A673 (cell line): ENCODE data around the gene PLAA. TPM values are rescaled to one million over a fixed set of nuclear protein-coding genes. Genes with fewer than 3 reads are reported as not detected.

ENCODE experiments used
- BruUV-seq: library from RNA; stranded (reverse); fragments of 400-500 nt; replicated peaks from 2 replicates; lab custom pipeline; 2021; lab: Mats Ljungman, UMichigan
- CTCF ChIA-PET: fragments of 300-600 bp; sonication (Branson Sonifier 250); formaldehyde crosslinking; loops from one replicate; lab custom pipeline; 2022; ENCODE audit warnings: antibody characterized with exemption; lab: Charles Lee
- POLR2A ChIA-PET: fragments of 300-600 bp; sonication (Branson Sonifier 250); formaldehyde crosslinking; loops from one replicate; lab custom pipeline; 2022; ENCODE audit warnings: antibody characterized with exemption; ENCODE audit not compliant: low non-redundant PET; lab: Charles Lee
- DNase-seq: peaks from one replicate; pipeline ENCODE4 v3.0.0-alpha.2; 2015; ENCODE audit warnings: low spot score
- H3K27ac ChIP-seq: fragments of 200-600 bp; sonication (generic); 2 replicates; pipeline ENCODE4 v1.5.1; 2016; ENCODE audit warnings: mixed run types, low read depth, mild to moderate bottlenecking, mixed read lengths, antibody characterized with exemption, low read length; ENCODE audit not compliant: poor library complexity, severe bottlenecking
- H3K27me3 ChIP-seq: fragments of 200-600 bp; sonication (generic); replicated peaks from 2 replicates; pipeline ENCODE4 v1.6.1; 2017; ENCODE audit warnings: mixed run types, low read depth, mild to moderate bottlenecking, mixed read lengths, antibody characterized with exemption, low read length; ENCODE audit not compliant: insufficient read depth, poor library complexity
- H3K36me3 ChIP-seq: fragments of 200-600 bp; sonication (generic); 2 replicates; pipeline ENCODE4 v1.6.1; 2016; ENCODE audit warnings: mixed run types, mild to moderate bottlenecking, mixed read lengths, antibody characterized with exemption, low read length; ENCODE audit not compliant: insufficient read depth, poor library complexity, severe bottlenecking
- H3K4me1 ChIP-seq: fragments of 200-600 bp; sonication (generic); 2 replicates; pipeline ENCODE4 v1.6.1; 2017; ENCODE audit warnings: mixed run types, mild to moderate bottlenecking, mixed read lengths, antibody characterized with exemption, low read length; ENCODE audit not compliant: insufficient read depth, poor library complexity, severe bottlenecking
- H3K4me3 ChIP-seq: fragments of 200-600 bp; sonication (generic); 2 replicates; pipeline ENCODE4 v1.5.1; 2016; ENCODE audit warnings: low read depth, mixed run types, mild to moderate bottlenecking, mixed read lengths, low read length; ENCODE audit not compliant: poor library complexity, severe bottlenecking
- H3K9me3 ChIP-seq: fragments of 200-600 bp; sonication (generic); 2 replicates; pipeline ENCODE4 v1.6.1; 2016; ENCODE audit warnings: mixed run types, low read depth, mild to moderate bottlenecking, mixed read lengths, antibody characterized with exemption, low read length; ENCODE audit not compliant: poor library complexity, severe bottlenecking
- EZH2 ChIP-seq: fragments of 200-600 bp; sonication (generic); IDR thresholded peaks from 2 replicates; pipeline ENCODE4 v1.6.1; 2017; ENCODE audit warnings: borderline replicate concordance, low read depth, mild to moderate bottlenecking, mixed read lengths, antibody characterized with exemption, low read length; ENCODE audit not compliant: poor library complexity, severe bottlenecking
- intact Hi-C: fragments of 100-400 bp; cut with micrococcal nuclease; formaldehyde crosslinking; loops from one replicate; pipeline ENCODE4 v1.10.0; 2022; ENCODE audit not compliant: unreplicated experiment
- total RNA-seq: library from RNA; stranded (reverse); gene quantifications from 2 replicates; pipeline ENCODE4 v1.2.3, GENCODE V29; 2021
- TF ChIP-seq, protein P1 (sequence below): fragments of 300-800, 200-600 bp; sonication (generic); conservative IDR thresholded peaks from 2 replicates; pipeline ENCODE4 v1.5.1; 2017; ENCODE audit warnings: low read depth, mild to moderate bottlenecking, antibody characterized with exemption, low read length, moderate library complexity, mixed read lengths

PLAA gene
- total RNA-seq, 1 experiment from 2014 or later = 36.4 TPM

DNA sequence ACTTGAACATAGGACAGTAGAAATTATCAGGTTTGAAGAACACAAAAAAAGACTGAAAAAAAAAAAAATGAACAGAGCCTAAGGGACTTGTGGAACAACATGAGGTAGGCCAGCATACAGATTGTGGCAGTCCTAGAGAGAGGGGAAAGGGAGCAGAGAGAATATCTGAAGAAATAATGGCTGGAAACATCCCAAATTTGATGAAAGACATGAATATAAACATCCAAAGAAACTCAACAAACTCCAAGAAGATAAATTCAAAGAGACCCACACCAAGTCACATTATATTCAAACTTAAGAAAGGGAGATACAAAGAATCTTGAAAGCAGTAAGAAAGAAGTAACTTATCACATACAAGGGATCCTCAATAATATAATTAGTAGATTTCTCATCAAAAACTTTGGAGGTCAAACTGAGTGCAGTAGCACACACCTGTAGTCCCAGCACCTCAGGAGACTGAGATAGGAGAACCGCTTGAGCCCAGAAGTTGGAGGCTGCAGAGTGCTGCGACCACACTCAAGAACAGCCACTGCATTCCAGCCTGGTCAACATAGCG lies 9.1 kb downstream of the PLAA start:
- H3K27ac ChIP-seq = no peak overlapping the region
- peaks cover 3% of the 10 kb centered on the region for H3K36me3 ChIP-seq
- TF ChIP-seq, protein P1, sequence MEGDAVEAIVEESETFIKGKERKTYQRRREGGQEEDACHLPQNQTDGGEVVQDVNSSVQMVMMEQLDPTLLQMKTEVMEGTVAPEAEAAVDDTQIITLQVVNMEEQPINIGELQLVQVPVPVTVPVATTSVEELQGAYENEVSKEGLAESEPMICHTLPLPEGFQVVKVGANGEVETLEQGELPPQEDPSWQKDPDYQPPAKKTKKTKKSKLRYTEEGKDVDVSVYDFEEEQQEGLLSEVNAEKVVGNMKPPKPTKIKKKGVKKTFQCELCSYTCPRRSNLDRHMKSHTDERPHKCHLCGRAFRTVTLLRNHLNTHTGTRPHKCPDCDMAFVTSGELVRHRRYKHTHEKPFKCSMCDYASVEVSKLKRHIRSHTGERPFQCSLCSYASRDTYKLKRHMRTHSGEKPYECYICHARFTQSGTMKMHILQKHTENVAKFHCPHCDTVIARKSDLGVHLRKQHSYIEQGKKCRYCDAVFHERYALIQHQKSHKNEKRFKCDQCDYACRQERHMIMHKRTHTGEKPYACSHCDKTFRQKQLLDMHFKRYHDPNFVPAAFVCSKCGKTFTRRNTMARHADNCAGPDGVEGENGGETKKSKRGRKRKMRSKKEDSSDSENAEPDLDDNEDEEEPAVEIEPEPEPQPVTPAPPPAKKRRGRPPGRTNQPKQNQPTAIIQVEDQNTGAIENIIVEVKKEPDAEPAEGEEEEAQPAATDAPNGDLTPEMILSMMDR = no peak
- TF ChIP-seq EZH2 = no peak
- CTCF ChIA-PET = no interaction called here
- H3K4me3 ChIP-seq = no peak overlapping the region
- no TSS peak for BruUV-seq
- H3K9me3 ChIP-seq = peaks cover 12% of the 10 kb centered on the region
- no peak for DNase-seq
- intact Hi-C loops = no loop called here
- POLR2A ChIA-PET = no interaction called here
- H3K27me3 ChIP-seq = no peaks in the 10 kb centered on the region
- H3K4me1 ChIP-seq = peaks cover 11% of the 10 kb centered on the region

DNA sequence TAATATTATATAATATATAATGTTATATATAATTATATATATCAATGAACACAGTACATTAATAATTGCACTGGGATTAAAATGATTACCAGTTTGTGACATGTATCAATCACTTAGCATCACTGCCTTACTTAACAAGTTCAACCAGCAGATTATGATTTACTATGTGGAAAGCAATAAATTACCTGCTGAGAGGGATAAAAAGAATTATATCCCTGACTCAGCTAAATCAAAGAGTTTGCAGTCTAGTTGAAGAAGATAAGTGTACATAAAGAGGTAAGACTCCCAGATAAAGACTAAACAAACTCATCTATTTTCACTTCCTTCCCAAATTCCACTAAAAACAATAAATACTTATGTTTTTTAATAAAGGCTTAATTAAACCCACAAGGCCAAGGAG lies 11.2 kb downstream of the PLAA start:
- H3K4me3 ChIP-seq = no peak overlapping the region
- ChIA-PET CTCF (no interaction called here), POLR2A (no interaction called here)
- no peaks in the 10 kb centered on the region for H3K27me3 ChIP-seq
- H3K27ac ChIP-seq = peak overlapping the region; percentile 76
- peaks cover 12% of the 10 kb centered on the region for H3K9me3 ChIP-seq
- no TSS peak for BruUV-seq
- DNase-seq = no peak
- intact Hi-C loops = no loop called here
- TF ChIP-seq, protein P1 = no peak
- no peak for TF ChIP-seq EZH2
- peaks cover 11% of the 10 kb centered on the region for H3K4me1 ChIP-seq
- H3K36me3 ChIP-seq = peaks cover 3% of the 10 kb centered on the region

DNA sequence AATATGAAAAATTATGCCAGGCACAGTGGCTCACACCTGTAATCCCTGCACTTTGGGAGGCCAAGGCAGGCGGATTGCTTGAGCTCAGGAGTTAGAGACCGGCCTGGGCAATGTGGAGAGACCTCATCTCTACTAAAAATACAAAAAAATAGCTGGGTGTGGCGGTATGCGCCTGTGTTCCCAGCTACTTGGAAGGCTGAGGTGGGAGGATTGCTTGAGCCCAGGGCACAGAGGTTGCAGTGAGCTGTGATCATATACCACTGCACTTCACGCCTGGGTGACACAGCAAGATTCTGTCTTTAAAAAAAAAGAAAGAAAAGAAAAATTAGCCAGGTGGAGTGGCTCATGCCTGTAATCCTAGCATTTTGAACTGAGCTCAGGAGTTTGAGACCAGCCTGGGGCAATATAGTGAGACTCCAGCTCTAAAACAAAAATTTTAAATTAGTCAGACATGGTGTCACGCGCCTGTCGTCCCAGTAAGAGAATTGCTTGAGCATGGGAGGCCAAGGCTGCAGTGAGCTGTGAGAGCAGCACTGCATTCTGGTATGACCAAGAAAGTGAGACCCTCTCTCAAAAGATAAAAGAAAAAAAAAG lies 18.0 kb downstream of the PLAA start:
- ChIA-PET POLR2A (no interaction called here), CTCF (no interaction called here)
- DNase-seq = no peak
- Histone ChIP-seq H3K27me3 (no peaks in the 10 kb centered on the region), H3K4me1 (no peaks in the 10 kb centered on the region), H3K36me3 (peaks cover 17% of the 10 kb centered on the region), H3K27ac (no peak overlapping the region), H3K4me3 (no peak overlapping the region), H3K9me3 (no peaks in the 10 kb centered on the region)
- intact Hi-C loops = no loop called here
- TF ChIP-seq EZH2 = no peak
- TF ChIP-seq, protein P1 = no peak
- no TSS peak for BruUV-seq
